Measurements from ENCODE around the gene PSD. TPM values are rescaled to one million over a fixed set of nuclear protein-coding genes. Genes with fewer than 3 reads are reported as not detected.

Gene PSD
- total RNA-seq, 1 donor: 4.1 TPM

DNA sequence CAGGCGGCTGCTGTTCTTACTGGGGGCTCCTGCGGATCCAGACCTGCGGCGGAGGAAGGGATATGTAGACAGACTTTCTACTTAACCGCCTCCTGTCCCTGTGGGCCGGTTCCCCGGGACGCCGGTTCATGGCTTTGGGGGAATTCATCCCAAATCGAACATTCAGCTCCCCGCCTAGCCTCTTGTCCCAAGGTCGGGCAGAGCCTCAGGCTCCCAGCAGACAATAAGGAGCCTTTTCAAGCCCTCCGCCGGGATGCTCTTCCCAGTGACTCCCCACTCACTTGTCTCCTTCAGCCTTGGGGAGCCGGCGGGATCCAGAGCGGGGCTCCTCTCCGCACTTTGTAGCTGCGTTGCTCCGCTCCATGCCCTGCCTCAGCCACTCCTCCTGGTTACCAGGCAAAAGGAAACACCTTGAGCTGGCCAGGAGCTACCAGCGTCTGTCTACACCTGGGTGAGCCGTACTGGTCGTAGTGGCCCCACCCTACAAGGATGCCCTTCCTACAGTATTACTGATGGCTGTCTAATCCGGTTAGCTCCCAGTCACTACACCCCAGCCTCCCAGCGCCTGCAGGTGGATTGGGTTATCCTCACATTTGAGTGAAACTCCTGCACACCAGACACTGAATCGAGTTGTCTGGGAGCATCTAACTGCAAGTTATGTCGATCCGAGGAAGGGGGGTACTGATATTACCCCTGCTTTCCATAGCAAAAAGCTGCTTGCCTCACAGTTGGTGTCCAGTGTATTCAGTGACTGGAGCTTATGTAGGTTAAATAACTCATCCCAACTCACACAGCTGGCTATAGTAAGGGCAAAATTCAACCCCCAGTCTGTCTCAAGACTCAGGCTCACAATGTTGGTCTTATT lies 32.8 kb upstream of the PSD start, which contains the start of gene C10orf95:
TSS of gene C10orf95 (minus strand) at position 439 of the 865 bp plus-strand sequence. CDS start 450 bp downstream, outside the sequence.
- peak within 1 kb of the TSS; percentile 78 for H3K4me3 ChIP-seq (ENCODE audit: low read length)
- H3K4me1 ChIP-seq (ENCODE audit: insufficient read depth, low read length): peaks cover 66% of the 10 kb centered on the region

DNA sequence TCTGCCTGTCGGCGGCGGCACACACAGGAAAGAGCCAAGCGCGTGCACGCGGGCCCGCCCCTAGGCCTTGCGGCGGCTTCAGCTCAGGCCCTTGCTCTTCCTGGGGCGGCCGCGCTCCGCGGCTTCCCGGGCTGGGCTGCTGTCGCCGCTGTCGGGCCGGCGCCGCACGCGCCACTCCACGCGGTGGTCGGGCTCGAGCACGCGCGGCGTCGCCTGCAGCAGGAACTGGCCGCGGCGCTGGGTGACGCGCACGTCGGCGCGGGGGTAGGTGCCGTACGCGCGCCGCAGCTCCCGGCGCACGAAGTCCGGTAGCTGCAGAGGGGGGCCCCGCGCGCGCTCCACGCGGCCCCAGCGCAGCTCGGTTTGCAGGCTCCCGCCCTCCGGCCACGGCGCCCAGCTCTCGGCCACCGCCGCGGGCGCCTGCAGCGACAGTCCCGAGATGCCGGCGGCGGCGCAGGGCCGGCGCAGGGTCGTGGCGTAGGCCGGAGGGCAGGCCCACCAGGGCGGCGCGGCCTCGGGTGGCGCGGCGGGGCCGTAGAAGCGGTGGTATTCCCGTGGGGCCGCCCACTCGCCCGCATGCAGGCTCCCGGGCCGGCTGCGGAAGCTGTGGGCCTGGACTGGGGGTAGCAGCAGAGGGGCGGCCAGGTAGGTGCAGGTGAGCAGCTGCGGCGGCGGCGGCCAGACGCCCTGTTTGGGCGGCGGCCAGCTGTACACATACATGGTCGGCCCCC lies 32.0 kb upstream of the PSD start:
- Histone ChIP-seq H3K4me3 (ENCODE audit: low read length) (peak overlapping the region; percentile 78), H3K4me1 (ENCODE audit: insufficient read depth, low read length) (peaks cover 58% of the 10 kb centered on the region), H3K9me3 (ENCODE audit: low read depth, low read length) (no peaks in the 10 kb centered on the region), H3K27me3 (ENCODE audit: insufficient read depth, low read length) (no peaks in the 10 kb centered on the region)

More for the DNA sequence above, 32.8 kb upstream of the PSD start, which contains the start of gene C10orf95:
- no peaks in the 10 kb centered on the region for H3K9me3 ChIP-seq (ENCODE audit: low read depth, low read length)
- H3K27me3 ChIP-seq (ENCODE audit: insufficient read depth, low read length): no peaks in the 10 kb centered on the region

DNA sequence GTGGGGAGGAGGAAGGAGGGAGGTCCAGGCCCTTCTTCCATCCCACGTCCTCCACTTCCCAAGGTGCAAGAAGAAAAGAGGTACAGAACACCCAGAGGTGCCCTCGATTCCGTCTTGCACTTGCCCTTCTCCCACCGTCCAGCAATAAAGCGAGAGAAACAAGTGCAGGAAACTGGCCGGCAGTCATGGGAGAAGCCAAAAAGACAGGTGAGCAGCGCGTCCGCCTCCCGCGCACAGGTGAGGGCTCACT lies 31.5 kb upstream of the PSD start:
- Histone ChIP-seq H3K4me1 (ENCODE audit: insufficient read depth, low read length) (peaks cover 54% of the 10 kb centered on the region), H3K9me3 (ENCODE audit: low read depth, low read length) (no peaks in the 10 kb centered on the region), H3K4me3 (ENCODE audit: low read length) (peak overlapping the region; percentile 78), H3K27me3 (ENCODE audit: insufficient read depth, low read length) (no peaks in the 10 kb centered on the region)

DNA sequence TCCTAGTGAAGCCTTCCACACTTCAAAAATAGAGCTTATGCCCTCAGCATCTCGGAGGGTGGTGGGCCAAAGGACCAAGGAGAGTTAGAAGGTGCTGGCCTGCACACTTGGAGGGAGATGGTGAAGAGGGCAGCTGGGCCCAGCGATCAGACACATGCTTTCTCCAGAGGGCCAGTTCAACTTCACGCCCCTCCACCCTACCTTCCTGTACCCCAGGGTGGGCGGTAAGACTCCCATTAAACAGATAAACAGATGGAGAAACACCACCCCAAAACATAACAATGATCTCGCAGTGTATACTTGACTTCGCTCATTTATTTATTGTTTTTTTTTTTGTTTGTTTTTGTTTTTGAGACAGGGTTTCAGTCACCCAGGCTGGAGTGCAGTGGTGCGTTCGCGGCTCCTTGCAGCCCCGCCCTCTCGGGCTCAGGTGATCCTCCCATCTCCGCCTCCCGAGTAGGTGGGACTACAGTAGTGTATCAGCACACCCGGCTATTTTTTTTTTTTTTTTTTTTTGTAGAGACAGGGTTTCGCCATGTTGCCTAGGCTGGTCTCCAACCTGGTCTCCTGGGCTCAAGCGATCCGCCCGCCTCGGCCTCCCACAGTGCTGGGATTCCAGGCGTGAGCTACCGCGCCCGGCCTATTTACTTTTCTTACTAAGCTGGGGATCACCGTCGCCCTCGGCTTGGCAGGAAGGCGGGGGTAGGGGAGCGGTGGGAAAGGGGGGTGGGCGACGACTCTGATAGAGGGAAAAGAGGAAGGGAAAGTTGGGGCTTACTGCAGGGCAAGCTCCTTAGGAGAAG lies 30.9 kb upstream of the PSD start:
- peak overlapping the region; percentile 78 for H3K4me3 ChIP-seq (ENCODE audit: low read length)
- H3K9me3 ChIP-seq (ENCODE audit: low read depth, low read length): no peaks in the 10 kb centered on the region
- no peaks in the 10 kb centered on the region for H3K27me3 ChIP-seq (ENCODE audit: insufficient read depth, low read length)
- H3K4me1 ChIP-seq (ENCODE audit: insufficient read depth, low read length): peaks cover 48% of the 10 kb centered on the region

DNA sequence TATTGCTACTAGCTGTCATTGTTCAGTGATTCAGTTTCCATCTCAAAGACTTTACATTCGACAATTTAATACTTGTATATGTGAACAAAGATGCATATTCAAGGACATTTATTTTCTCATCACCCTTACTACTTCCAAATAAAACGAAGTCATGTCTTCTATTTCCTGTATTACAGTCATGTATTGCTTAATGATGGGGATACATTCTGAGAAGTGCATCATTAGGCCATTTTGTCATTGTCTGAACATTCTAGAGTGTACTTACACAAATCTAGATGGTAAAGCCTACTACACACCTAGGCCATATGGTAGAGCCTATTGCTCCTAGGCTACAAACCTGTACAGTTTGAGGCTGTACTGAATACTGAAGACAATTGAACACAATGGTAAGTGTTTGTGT lies 26.3 kb upstream of the PSD start:
- Histone ChIP-seq H3K27me3 (ENCODE audit: insufficient read depth, low read length) (no peaks in the 10 kb centered on the region), H3K4me3 (ENCODE audit: low read length) (no peak overlapping the region), H3K9me3 (ENCODE audit: low read depth, low read length) (no peaks in the 10 kb centered on the region), H3K4me1 (ENCODE audit: insufficient read depth, low read length) (peaks cover 9% of the 10 kb centered on the region)

DNA sequence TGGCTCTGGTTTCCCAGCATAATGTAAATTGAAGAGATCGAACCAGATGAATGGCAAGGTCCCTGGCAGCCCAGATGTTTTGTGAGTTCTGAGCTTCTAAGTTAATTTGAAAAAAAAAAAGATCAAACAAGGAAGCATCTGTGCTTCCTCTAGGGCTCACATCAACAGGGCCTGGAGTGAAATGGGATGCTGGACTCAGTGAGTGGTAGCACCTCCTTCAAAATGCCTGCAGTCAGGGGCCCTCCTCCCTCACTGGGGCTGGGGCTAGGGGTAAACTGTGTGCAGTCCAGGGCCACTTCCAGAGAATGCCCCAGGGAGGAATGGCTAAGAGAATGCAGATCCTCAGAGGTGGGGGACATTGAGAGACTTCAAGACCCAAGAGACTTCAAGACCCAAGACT lies 19.8 kb upstream of the PSD start:
- peaks cover 34% of the 10 kb centered on the region for H3K4me1 ChIP-seq (ENCODE audit: insufficient read depth, low read length)
- no peaks in the 10 kb centered on the region for H3K27me3 ChIP-seq (ENCODE audit: insufficient read depth, low read length)
- H3K9me3 ChIP-seq (ENCODE audit: low read depth, low read length): no peaks in the 10 kb centered on the region
- no peak overlapping the region for H3K4me3 ChIP-seq (ENCODE audit: low read length)

DNA sequence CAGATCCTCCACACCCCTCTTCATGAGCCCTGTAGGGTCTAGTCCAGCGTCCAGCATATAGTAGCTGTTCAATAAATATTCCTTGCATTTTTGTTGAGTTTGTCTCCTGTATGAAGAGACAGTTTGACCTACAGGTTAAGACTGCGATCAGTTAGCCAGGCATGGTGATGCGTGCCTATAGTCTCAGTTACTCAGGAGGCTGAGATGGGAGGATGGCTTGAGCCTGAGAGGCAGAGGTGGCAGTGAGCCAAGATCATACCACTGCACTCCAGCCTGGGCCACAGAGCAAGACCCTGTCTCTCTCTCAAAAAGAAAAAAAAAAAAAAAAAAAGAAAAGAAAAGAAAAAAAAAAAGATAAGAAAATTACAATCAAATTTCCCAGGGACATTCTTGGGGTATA lies 18.9 kb upstream of the PSD start:
- Histone ChIP-seq H3K4me1 (ENCODE audit: insufficient read depth, low read length) (peaks cover 41% of the 10 kb centered on the region), H3K27me3 (ENCODE audit: insufficient read depth, low read length) (no peaks in the 10 kb centered on the region), H3K9me3 (ENCODE audit: low read depth, low read length) (no peaks in the 10 kb centered on the region), H3K4me3 (ENCODE audit: low read length) (no peak overlapping the region)

DNA sequence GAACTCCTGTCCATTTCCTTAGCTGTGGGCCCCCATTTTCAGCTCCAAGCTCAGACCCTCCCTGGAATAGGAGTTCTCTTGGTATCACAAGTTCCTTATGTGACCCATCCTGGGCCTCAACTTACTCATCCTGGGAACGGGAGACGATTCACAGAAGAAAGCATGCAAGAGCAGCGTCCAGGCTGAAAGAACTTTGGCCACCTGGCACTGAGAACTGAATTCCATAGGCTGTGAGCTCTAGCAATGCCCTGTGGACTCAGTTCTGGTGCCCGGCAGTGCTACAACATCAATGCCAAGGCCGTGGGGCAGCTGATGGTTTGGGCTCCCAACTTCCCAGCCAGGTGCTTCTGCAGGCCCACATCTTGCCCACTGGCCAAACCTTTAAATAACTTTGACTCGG lies 17.7 kb upstream of the PSD start:
- Histone ChIP-seq H3K9me3 (ENCODE audit: low read depth, low read length) (no peaks in the 10 kb centered on the region), H3K4me1 (ENCODE audit: insufficient read depth, low read length) (peaks cover 50% of the 10 kb centered on the region), H3K27me3 (ENCODE audit: insufficient read depth, low read length) (no peaks in the 10 kb centered on the region), H3K4me3 (ENCODE audit: low read length) (peak overlapping the region; percentile 23)

DNA sequence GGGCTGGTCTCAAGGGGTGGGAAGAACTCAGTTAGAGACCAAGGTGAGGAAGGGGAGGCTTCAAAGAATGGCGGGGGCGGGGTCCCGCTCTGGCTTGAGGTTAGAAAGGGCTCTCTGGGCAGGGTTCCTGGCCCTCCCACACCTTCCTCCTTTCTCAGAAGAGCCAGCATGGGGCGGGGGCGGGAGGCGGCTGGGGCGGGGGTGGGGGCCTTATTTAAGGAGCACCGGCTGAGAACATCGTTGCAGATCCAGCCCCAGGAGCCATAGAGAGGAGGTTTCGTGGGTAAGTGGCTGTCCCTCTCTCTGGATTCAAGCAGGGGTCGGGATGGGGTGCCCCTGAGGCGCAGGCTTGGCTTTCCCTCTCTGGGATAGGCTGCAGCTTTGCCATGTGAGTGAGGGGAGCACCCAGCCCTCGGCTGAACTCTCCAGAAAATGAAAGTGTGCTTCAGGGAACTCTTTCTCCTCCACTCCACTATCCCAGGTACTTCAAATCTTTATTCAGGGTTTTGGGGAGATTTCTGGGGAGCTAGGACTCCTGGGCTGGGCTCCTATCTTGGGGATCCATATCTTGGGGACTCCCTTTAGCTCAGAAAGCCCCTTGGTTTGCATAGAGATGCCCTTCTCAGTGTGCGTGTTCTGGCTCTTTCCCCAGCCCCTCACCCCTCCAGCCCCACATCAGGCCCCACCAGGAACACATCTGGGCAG lies 17.1 kb upstream of the PSD start:
- peaks cover 51% of the 10 kb centered on the region for H3K4me1 ChIP-seq (ENCODE audit: insufficient read depth, low read length)
- no peaks in the 10 kb centered on the region for H3K9me3 ChIP-seq (ENCODE audit: low read depth, low read length)
- H3K4me3 ChIP-seq (ENCODE audit: low read length): peak overlapping the region; percentile 35
- no peaks in the 10 kb centered on the region for H3K27me3 ChIP-seq (ENCODE audit: insufficient read depth, low read length)

DNA sequence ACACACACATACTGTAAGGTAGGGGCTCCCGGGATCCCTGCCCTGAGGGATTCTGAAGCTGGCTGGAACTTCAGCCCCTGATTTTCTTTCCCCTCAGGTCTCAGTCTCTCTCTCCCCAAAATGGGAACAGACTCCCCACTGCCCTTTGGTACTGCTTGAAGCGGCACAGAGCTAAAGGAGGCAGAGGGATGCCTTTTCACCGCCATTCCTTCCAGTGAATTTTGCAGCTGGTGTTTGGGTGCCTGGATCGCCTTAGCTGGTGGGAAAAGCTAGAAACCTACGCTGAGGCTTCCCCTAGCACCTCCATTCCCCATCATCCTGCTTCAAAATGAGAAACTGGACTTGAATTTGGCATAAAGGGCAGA lies 16.5 kb upstream of the PSD start:
- Histone ChIP-seq H3K27me3 (ENCODE audit: insufficient read depth, low read length) (no peaks in the 10 kb centered on the region), H3K4me3 (ENCODE audit: low read length) (no peak overlapping the region), H3K9me3 (ENCODE audit: low read depth, low read length) (no peaks in the 10 kb centered on the region), H3K4me1 (ENCODE audit: insufficient read depth, low read length) (peaks cover 51% of the 10 kb centered on the region)

DNA sequence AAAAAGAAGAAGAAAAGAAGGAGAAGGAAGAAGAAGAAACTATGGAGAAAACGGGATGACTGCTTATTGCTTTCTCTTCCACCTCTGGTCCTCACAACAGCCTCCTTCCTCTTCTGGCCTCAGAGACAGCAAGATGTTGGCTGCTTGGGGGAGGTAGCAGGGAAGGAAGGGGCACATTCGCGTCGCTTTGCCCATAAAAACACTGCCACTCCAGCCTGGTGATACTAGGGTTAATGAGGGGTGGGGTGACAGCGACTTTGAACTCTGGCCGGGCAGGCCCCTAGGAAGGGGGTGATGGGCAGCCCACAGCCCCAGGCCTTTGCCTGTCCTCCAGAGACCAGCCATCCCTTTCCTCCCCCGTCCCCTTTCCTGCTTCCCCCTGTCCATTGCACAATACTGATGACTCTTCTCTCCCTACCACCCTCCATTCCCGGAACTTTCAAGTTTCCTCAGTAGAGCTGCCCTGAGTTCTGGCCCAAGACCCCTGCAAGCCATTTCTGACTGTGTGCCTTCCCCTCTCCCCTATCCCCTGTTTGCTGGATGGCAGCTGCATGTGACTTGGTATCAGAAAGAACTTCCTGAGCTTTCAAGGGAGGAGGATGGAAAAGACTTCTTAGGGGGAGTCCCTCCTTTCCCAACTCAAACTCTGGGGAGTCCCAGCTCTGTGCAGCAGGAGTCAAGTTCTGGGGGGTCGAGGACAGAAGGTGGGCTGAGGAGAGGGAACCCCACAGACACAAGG lies 16.0 kb upstream of the PSD start:
- H3K9me3 ChIP-seq (ENCODE audit: low read depth, low read length): no peaks in the 10 kb centered on the region
- H3K4me1 ChIP-seq (ENCODE audit: insufficient read depth, low read length): peaks cover 51% of the 10 kb centered on the region
- no peak overlapping the region for H3K4me3 ChIP-seq (ENCODE audit: low read length)
- no peaks in the 10 kb centered on the region for H3K27me3 ChIP-seq (ENCODE audit: insufficient read depth, low read length)

DNA sequence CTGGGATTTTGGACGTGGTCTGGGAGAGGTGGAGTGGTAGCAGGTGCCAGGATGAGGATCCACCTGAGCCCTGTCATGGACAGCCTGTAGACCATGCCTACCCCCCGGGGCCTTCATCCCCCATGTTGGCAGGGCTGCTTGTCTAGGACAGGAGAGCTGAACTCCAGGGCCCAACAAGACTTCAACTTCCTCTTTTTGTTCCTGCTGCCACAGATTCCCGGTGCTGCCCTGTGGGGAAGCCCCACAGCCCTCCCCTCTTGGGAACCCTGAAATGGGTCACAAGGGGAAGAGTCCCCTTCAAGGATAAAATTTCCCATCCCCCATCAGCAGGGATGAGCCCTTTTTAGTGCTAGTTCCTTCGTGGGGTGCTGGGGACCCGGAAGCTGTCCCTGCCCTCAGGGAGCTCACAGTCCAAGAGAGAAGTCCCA lies 15.0 kb upstream of the PSD start:
- no peaks in the 10 kb centered on the region for H3K9me3 ChIP-seq (ENCODE audit: low read depth, low read length)
- no peak overlapping the region for H3K4me3 ChIP-seq (ENCODE audit: low read length)
- no peaks in the 10 kb centered on the region for H3K27me3 ChIP-seq (ENCODE audit: insufficient read depth, low read length)
- peaks cover 51% of the 10 kb centered on the region for H3K4me1 ChIP-seq (ENCODE audit: insufficient read depth, low read length)

DNA sequence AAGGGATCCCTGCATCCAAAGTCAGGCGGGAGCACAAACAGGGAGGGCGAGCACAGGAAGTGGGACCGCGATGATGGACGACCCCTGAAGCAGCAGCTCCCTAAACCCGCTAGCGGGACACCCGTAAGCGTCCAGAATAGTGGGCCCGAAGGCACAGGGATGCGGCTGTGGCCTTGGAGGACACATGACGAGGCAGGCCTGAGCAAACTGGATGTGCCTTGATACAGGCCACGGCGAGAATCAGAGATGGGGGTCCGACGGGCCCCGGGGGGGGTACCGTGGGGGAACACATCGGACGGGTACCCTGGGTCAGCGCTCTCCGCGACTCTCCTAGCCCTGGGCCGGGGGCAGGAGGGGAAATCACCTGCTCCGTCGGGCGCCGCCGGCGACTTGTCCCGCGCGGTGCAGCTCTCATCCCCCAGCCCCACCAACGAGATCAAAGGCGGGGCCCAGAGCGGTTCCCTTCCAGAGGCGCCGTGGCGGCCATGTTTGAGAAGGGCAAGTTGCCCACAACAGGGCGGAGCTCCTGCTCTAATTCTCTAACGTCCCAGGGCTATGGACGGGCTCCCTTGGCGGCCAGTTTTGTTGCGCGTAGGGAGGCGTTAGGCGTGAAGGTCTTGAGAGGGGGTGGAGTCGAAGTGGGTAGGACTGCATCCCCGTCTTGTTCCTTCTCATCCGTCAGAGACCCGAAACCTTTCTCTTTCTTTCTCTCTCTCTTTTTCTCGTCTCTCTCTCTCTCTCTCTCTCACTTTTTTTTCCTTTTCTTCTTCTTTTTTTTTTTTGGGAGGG lies 13.8 kb upstream of the PSD start, which contains the start of gene CUEDC2:
TSS of gene CUEDC2 (minus strand) at position 413 of the 789 bp plus-strand sequence. CDS start 7,386 bp downstream, outside the sequence.
- Histone ChIP-seq H3K27me3 (ENCODE audit: insufficient read depth, low read length) (no peaks in the 10 kb centered on the region), H3K9me3 (ENCODE audit: low read depth, low read length) (no peaks in the 10 kb centered on the region), H3K4me1 (ENCODE audit: insufficient read depth, low read length) (peaks cover 51% of the 10 kb centered on the region), H3K4me3 (ENCODE audit: low read length) (peak within 1 kb of the TSS; percentile 76)

All from mononuclear cell (primary cell).